ENCODE measurements around the gene HDLBP.
"Not testable (repeated sequence)": the region's sequence is repeated elsewhere in the genome, so short reads cannot be mapped to it uniquely, and the experiment has no call there.

HDLBP gene

DNA sequence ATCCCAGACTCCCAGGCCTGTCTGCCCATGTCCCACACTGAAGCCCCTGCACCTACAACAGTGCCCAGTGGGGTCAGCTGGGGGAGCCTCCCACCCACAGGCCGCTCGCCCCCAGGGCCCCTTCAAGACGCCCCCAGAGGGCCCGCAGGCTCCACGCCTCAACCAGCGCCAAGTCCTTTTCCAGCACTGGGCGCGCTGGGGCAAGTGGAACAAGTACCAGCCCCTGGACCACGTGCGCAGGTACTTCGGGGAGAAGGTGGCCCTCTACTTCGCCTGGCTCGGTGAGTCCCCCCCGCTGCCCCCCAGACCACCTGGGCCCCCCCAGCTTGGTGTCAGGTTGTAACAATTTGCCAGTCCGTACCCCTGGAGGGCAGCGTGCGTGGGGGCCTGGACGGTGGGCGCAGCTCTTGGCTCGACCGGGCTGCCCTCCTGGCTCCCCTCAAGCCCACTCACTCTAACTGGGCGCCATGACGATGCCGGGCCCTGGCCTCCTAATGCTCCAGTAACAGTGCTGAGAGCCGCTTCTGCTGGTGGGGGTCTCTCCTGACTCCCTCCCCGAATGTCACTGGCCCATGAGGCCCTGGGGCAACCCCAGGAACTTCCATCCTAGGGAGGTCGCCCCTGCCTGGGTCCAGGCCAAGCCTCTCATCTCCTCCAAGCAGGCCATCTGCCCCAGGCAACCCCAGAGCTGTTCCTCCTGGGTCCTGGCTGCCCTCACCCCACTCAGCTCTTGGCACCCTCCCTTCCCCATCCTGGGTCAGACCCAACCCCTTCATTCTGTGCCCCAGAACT, 112.1 kb downstream of the HDLBP start:
- Histone ChIP-seq H3K27ac (ENCODE audit: low read depth, low read length) (no peak overlapping the region), H3K36me3 (ENCODE audit: control insufficient read depth, insufficient read depth, low read length) (no peaks in the 10 kb centered on the region), H3K4me1 (ENCODE audit: control insufficient read depth, insufficient read depth, low read length) (no peaks in the 10 kb centered on the region), H3K9me3 (ENCODE audit: control insufficient read depth, insufficient read depth, low read depth, low read length) (no peaks in the 10 kb centered on the region), H3K27me3 (ENCODE audit: control insufficient read depth, insufficient read depth, low read length) (no peaks in the 10 kb centered on the region), H3K9ac (ENCODE audit: low read length) (no peak overlapping the region), H3K4me3 (ENCODE audit: low read depth, low read length) (no peak overlapping the region)

DNA sequence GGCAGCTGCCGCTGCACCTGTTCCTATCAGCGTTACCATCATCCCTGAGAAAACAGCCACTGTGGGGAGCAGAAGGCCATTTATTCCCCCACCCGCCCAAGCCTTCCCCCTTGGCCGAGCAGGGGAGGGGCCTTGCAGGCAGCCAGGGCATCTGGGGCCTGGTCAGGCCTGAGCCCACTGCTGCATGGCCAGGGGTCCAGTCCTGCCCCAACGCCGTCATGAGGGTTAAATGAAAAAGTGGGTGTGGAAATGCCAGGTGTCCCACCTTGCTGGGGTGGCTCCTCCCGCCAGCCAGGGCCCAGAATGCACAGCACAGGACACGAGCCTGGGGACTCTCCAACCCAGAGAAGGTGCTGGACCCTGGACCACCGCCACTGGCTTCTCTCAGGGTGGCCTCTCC, 112.8 kb downstream of the HDLBP start:
- H3K36me3 ChIP-seq (ENCODE audit: control insufficient read depth, insufficient read depth, low read length): no peaks in the 10 kb centered on the region

DNA sequence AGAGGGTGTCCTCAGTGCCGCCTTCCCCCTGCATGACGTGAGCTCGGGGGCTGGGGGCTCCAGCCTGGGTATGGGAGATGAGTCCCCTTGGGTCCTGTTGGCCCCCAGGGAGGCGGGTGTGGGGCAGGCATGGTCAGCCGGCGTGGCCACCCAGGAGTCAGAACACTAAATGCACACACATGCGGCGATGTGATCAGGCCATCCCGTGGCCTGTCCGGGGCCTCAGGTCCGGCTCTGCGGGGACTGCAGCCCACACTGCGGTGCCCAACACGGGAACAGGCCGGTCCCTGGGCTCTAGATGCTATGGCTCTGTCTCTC, 113.2 kb downstream of the HDLBP start:
- Histone ChIP-seq H3K36me3 (ENCODE audit: control insufficient read depth, insufficient read depth, low read length) (no peaks in the 10 kb centered on the region), H3K9me3 (ENCODE audit: control insufficient read depth, insufficient read depth, low read depth, low read length) (no peaks in the 10 kb centered on the region), H3K27me3 (ENCODE audit: control insufficient read depth, insufficient read depth, low read length) (no peaks in the 10 kb centered on the region), H3K9ac (ENCODE audit: low read length) (no peak overlapping the region), H3K4me1 (ENCODE audit: control insufficient read depth, insufficient read depth, low read length) (no peaks in the 10 kb centered on the region), H3K4me3 (ENCODE audit: low read depth, low read length) (no peak overlapping the region), H3K27ac (ENCODE audit: low read depth, low read length) (no peak overlapping the region)

More for the DNA sequence above, 112.8 kb downstream of the HDLBP start:
- H3K4me3 ChIP-seq (ENCODE audit: low read depth, low read length): no peak overlapping the region
- no peak overlapping the region for H3K27ac ChIP-seq (ENCODE audit: low read depth, low read length)
- H3K9me3 ChIP-seq (ENCODE audit: control insufficient read depth, insufficient read depth, low read depth, low read length): no peaks in the 10 kb centered on the region
- no peaks in the 10 kb centered on the region for H3K27me3 ChIP-seq (ENCODE audit: control insufficient read depth, insufficient read depth, low read length)
- H3K9ac ChIP-seq (ENCODE audit: low read length): no peak overlapping the region
- no peaks in the 10 kb centered on the region for H3K4me1 ChIP-seq (ENCODE audit: control insufficient read depth, insufficient read depth, low read length)

- Histone ChIP-seq H3K4me1 (ENCODE audit: control insufficient read depth, insufficient read depth, low read length) (no peaks in the 10 kb centered on the region), H3K4me3 (ENCODE audit: low read depth, low read length) (no peak overlapping the region), H3K36me3 (ENCODE audit: control insufficient read depth, insufficient read depth, low read length) (no peaks in the 10 kb centered on the region), H3K9ac (ENCODE audit: low read length) (no peak overlapping the region), H3K27me3 (ENCODE audit: control insufficient read depth, insufficient read depth, low read length) (no peaks in the 10 kb centered on the region), H3K9me3 (ENCODE audit: control insufficient read depth, insufficient read depth, low read depth, low read length) (no peaks in the 10 kb centered on the region), H3K27ac (ENCODE audit: low read depth, low read length) (no peak overlapping the region)
These were observed 113.8 kb downstream of the HDLBP start for GRCh38 chr2:241201445-241202267.

DNA sequence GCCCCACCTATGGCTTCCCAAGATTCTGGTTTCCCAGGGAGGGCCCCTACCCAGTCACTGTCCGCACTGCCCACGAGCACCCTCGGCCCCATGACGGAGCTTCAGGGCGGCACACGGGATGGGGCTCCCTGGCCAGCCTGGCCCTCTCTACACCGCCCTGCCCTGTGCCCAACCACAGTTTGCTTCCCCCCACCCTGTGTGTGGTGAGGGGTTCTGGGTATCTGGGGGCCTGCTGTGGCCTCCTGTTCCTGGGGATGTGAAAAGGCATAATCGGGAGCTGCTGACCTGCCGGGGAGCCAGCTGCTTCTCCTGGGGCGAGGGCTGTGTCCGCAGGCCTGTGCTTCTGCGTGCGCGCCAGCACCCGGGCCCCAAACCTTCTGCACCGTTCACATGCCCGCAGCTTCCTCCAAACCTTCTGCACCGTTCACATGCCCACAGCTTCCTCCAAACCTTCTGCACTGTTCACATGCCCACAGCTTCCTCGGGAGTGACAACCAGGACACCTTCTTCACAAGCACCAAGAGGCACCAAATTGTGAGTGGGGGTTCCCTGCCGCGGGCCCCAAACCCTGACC, 114.6 kb downstream of the HDLBP start:
- Histone ChIP-seq H3K9me3 (ENCODE audit: control insufficient read depth, insufficient read depth, low read depth, low read length) (no peaks in the 10 kb centered on the region), H3K4me3 (ENCODE audit: low read depth, low read length) (no peak overlapping the region), H3K27me3 (ENCODE audit: control insufficient read depth, insufficient read depth, low read length) (no peaks in the 10 kb centered on the region), H3K4me1 (ENCODE audit: control insufficient read depth, insufficient read depth, low read length) (no peaks in the 10 kb centered on the region), H3K9ac (ENCODE audit: low read length) (no peak overlapping the region), H3K36me3 (ENCODE audit: control insufficient read depth, insufficient read depth, low read length) (no peaks in the 10 kb centered on the region), H3K27ac (ENCODE audit: low read depth, low read length) (no peak overlapping the region)

DNA sequence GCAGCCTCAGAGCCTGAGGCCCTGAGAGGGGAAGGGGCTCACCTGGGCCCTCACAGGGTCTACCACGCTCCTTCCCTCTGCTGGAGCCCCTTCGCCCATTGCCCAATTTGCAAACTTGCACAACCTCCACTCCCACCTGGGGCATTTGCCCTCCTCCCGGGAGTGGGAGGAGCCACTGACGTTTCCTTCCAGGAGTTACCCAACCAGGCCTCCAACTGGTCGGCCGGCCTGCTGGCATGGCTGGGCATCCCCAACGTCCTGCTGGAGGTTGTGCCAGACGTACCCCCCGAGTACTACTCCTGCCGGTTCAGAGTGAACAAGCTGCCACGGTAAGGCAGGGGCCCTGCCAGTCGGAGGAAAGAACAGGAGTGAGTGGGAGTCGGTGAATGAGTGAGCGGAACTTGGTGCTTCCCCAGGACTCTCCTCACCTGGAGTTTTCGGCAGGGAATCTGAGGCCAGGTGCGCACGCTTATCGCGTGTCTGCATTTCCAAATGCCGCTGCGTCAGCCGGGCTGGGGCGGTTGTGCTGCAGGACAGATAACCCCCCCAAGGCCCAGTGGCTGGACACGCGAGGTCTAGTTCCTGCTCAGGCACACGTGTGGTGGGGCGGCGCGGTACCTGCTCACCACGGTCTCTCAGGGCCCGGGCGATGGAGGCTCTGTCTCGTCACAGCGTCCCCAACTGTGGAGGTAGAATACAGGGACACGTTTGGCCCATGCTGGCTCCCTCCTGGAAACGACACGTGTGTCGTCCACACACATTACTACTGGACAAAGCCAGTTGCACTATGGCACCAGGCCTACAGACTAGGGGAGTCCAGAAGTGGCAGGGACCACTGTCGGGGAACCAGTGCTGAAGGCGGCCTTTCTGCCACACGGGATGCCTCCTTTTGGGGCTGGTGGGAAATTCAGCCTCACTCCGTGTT, 115.3 kb downstream of the HDLBP start:
- no peaks in the 10 kb centered on the region for H3K4me1 ChIP-seq (ENCODE audit: control insufficient read depth, insufficient read depth, low read length)
- H3K27ac ChIP-seq (ENCODE audit: low read depth, low read length): no peak overlapping the region
- no peak overlapping the region for H3K4me3 ChIP-seq (ENCODE audit: low read depth, low read length)
- no peaks in the 10 kb centered on the region for H3K9me3 ChIP-seq (ENCODE audit: control insufficient read depth, insufficient read depth, low read depth, low read length)
- no peaks in the 10 kb centered on the region for H3K27me3 ChIP-seq (ENCODE audit: control insufficient read depth, insufficient read depth, low read length)
- no peaks in the 10 kb centered on the region for H3K36me3 ChIP-seq (ENCODE audit: control insufficient read depth, insufficient read depth, low read length)
- no peak overlapping the region for H3K9ac ChIP-seq (ENCODE audit: low read length)

DNA sequence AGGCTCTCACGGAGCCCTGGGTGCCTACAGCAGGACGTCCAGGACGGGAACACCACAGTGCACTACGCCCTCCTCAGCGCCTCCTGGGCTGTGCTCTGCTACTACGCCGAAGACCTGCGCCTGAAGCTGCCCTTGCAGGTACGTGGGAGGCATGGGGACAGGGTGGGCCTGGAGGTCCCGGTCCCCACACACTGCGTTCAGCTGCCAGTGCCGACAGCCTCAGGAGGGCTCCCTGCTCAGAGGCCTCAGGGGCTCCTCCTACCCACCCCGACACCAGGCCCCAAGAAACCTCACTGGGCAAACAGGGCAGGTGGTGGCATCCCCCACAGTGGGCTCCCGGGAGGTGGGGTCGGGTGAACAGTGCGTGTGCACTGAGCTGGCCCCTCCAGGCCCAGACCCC, 116.2 kb downstream of the HDLBP start:
- no peaks in the 10 kb centered on the region for H3K36me3 ChIP-seq (ENCODE audit: control insufficient read depth, insufficient read depth, low read length)
- no peaks in the 10 kb centered on the region for H3K9me3 ChIP-seq (ENCODE audit: control insufficient read depth, insufficient read depth, low read depth, low read length)
- no peak overlapping the region for H3K27ac ChIP-seq (ENCODE audit: low read depth, low read length)
- no peak overlapping the region for H3K9ac ChIP-seq (ENCODE audit: low read length)
- H3K4me3 ChIP-seq (ENCODE audit: low read depth, low read length): no peak overlapping the region
- no peaks in the 10 kb centered on the region for H3K27me3 ChIP-seq (ENCODE audit: control insufficient read depth, insufficient read depth, low read length)
- no peaks in the 10 kb centered on the region for H3K4me1 ChIP-seq (ENCODE audit: control insufficient read depth, insufficient read depth, low read length)

GRCh38 chr2:241198381-241199279, 116.8 kb downstream of the HDLBP start:
- Histone ChIP-seq H3K27ac (ENCODE audit: low read depth, low read length) (no peak overlapping the region), H3K9ac (ENCODE audit: low read length) (no peak overlapping the region), H3K4me3 (ENCODE audit: low read depth, low read length) (no peak overlapping the region), H3K36me3 (ENCODE audit: control insufficient read depth, insufficient read depth, low read length) (no peaks in the 10 kb centered on the region), H3K4me1 (ENCODE audit: control insufficient read depth, insufficient read depth, low read length) (no peaks in the 10 kb centered on the region), H3K27me3 (ENCODE audit: control insufficient read depth, insufficient read depth, low read length) (no peaks in the 10 kb centered on the region), H3K9me3 (ENCODE audit: control insufficient read depth, insufficient read depth, low read depth, low read length) (no peaks in the 10 kb centered on the region)

- H3K27ac ChIP-seq (ENCODE audit: low read depth, low read length): no peak overlapping the region
These were observed 117.5 kb downstream of the HDLBP start for GRCh38 chr2:241197947-241198346.

GRCh38 chr2:241197246-241197645, 118.2 kb downstream of the HDLBP start:
- not testable (repeated sequence) for H3K27me3 ChIP-seq (ENCODE audit: control insufficient read depth, insufficient read depth, low read length); H3K36me3 ChIP-seq (ENCODE audit: control insufficient read depth, insufficient read depth, low read length); H3K4me1 ChIP-seq (ENCODE audit: control insufficient read depth, insufficient read depth, low read length); H3K27ac ChIP-seq (ENCODE audit: low read depth, low read length); H3K4me3 ChIP-seq (ENCODE audit: low read depth, low read length); H3K9me3 ChIP-seq (ENCODE audit: control insufficient read depth, insufficient read depth, low read depth, low read length); H3K9ac ChIP-seq (ENCODE audit: low read length)

More at GRCh38 chr2:241197947-241198346, 117.5 kb downstream of the HDLBP start:
- Histone ChIP-seq H3K9ac (ENCODE audit: low read length) (no peak overlapping the region), H3K9me3 (ENCODE audit: control insufficient read depth, insufficient read depth, low read depth, low read length) (no peaks in the 10 kb centered on the region), H3K4me1 (ENCODE audit: control insufficient read depth, insufficient read depth, low read length) (no peaks in the 10 kb centered on the region), H3K4me3 (ENCODE audit: low read depth, low read length) (no peak overlapping the region), H3K27me3 (ENCODE audit: control insufficient read depth, insufficient read depth, low read length) (no peaks in the 10 kb centered on the region), H3K36me3 (ENCODE audit: control insufficient read depth, insufficient read depth, low read length) (no peaks in the 10 kb centered on the region)

Measured in HUES6 (cell line).